ENCODE results near the gene ACE2.

The ACE2 gene

GRCh38 chrX:15574017-15574416, 26.7 kb downstream of the ACE2 start:
- no peak for DNase-seq (ENCODE audit: low read depth)

- no peak for DNase-seq (ENCODE audit: low read depth)
Observed at GRCh38 chrX:15570145-15570544, 30.6 kb downstream of the ACE2 start.

GRCh38 chrX:15567886-15568616, 32.7 kb downstream of the ACE2 start:
- no peak for DNase-seq (ENCODE audit: low read depth)

- no peak for DNase-seq (ENCODE audit: low read depth)
Observed at GRCh38 chrX:15567267-15567666, 33.5 kb downstream of the ACE2 start.

DNA sequence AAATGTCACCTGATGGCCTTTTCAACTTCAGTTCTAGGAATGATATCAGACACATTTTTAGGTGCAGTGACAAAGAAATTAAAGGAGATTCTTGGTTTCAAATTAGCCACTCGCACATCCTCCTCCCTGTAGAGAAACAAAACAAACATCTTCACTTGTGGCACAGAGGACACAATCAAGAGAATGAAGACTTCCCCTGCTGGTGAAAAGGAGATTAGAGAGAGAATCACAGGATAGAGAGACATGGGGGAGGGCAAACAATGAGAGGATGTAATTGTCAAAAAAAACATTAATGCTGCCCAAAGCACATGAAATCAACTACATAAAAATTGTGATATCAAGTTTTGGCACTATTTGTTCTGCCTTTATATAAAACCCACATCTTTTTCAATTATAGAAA, 34.5 kb downstream of the ACE2 start:
- DNase-seq (ENCODE audit: low read depth): no peak

- peak; percentile 1 for DNase-seq (ENCODE audit: low read depth)
Observed at GRCh38 chrX:15564981-15565579, 35.7 kb downstream of the ACE2 start.

DNA sequence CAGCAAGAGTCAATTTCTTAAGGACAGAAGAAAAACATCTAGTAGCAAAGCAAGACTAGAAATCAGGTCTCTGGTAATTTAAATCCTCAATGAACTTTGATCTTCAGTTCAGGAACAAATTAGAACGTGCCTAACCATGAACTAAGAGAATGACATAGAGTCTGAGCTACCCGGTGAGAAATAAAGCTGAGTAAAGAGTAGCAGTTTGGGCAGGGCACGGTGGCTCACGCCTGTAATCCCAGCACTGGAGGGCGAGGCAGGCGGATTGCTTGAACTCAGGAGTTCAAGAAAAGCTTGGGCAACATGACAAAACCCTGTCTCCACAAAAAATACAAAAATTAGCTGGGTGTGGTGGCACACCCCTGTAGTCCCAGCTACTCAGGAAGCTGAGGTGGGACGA, 37.7 kb downstream of the ACE2 start:
- no peak for DNase-seq (ENCODE audit: low read depth)

DNA sequence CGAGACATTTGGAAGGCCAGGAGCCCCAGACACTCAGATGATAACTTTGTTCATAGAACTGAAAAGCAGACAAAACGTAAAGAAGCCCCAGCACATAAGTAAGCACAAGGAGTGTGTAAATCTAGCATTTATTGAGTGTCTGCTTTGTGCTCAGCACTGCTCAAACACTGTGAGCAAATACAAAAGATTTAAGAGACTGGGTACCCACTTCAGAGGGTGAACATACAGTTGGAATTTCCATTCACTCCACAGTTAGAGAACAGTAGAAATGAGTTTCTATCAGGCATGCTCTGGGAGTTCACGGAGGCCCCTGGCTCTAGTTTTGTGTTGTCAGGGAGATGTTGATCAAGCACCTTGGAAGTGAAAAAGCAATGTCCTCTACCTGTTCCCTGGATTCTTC, 39.8 kb downstream of the ACE2 start:
- no peak for DNase-seq (ENCODE audit: low read depth)

DNA sequence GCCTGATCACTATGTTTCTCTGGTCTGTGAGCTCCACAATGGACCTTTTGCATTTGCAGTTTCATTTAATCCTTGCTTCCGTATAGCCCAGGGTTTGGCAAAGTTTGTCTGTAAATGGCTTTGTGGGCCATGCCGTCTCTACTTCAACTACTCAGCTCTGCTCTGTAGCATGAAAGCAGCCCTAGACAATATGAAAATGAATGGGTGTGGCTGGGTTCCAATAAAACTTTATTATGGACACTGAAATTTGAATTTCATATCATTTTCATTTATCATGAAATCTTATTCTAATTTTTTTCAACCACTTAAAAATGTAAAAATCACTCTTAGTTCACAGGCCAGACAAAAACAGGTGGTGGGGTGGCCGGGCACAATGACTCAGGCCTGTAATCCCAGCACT, 41.5 kb downstream of the ACE2 start:
- DNase-seq (ENCODE audit: low read depth): no peak

- DNase-seq (ENCODE audit: low read depth): no peak
Observed at GRCh38 chrX:15549189-15550012, 51.4 kb downstream of the ACE2 start.

DNA sequence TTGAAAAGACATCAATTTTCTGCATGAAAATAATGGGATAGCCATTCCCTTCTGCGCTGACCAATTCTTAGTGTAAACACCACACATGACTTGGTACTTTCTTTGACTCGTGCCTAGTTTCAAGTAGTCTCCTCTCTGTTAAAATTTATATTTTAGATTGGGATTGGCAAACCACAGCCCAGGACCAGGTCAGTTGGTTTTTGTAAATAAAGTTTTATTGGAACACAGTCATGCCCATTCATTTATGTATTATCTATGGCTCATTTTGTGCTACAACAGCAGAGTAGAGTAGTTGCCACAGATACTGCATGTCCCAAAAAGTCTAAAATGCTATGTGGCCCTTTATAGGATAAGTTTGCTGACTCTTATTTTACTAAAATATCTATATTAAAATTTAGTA, 53.4 kb downstream of the ACE2 start:
- DNase-seq (ENCODE audit: low read depth): no peak

- no peak for DNase-seq (ENCODE audit: low read depth)
Observed at GRCh38 chrX:15546745-15547144, 54.0 kb downstream of the ACE2 start.

DNA sequence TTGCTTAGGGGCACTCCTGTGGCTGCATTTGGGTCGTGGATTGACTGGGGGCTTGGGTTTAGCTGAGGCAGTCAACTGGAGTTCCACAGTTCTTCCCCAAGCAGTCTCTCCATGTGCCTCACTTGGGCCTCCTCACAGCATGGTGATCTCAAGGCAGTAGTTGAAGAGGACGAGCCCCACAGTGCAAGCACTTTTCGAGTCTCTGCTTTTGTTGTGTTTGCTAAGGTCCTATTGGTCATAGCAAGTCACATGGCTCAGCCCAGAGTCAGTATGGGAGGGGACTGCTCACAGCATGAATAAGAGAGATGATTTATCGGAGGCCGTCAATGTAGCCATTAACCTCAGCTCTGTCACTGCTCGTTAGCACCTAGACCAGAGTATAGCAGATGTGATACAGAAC, 70.4 kb downstream of the ACE2 start:
- no peak for DNase-seq (ENCODE audit: low read depth)

- no peak for DNase-seq (ENCODE audit: low read depth)
Observed at GRCh38 chrX:15529165-15529564, 71.6 kb downstream of the ACE2 start.

DNA sequence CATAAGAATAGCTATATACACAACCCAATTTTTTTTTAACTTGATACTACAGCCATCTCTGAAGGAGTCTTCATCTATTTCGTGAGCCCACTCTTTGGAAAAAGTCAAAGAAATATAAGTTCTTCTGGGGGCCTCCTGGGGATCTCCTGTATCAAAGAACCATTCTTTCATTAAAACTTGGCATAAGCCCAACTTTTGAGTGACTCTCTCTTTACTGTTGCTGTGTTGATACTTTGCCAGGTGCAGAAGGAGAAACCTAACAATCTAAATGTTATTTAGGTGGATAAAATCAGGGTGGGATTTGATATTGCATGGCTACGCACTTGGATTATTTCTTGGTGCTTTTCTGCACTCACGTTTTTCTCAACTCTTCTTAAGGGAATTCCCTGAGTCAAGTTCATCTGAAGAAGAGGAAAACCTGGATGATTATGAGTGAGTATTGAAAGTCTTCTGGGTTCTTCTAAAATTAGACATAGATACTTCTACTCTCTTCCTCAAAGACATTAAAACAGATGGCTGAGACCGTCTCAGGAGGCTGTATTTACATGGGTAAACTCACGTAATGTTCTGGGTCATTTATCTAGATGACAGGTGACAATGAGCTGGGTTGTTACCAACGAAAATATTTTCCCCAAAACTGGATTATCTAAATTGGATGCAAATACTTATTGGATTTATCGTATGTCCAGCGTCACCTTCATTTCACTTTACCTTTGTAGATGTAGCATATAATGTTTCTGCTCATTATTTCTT, 74.9 kb downstream of the ACE2 start:
- DNase-seq (ENCODE audit: low read depth): no peak

DNA sequence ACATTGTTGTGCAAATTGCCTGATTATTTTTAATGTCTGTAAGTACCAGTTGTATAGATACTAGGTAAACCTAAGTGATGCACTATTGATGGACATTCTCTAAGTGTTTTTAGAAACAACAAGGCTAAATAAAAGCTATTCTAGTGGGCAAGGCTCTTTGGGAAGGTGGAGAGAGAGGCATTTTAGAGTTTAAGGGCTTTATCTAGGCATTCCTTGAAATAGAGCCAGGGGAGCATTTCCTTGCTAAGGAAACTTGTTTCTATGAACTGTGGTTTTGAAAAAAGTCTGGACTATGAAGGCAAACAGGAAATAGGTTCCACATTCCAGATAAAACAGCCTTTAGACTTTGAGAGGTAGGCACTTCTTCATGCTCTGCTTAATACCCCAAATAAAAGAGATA, 76.3 kb downstream of the ACE2 start:
- DNase-seq (ENCODE audit: low read depth): no peak

DNA sequence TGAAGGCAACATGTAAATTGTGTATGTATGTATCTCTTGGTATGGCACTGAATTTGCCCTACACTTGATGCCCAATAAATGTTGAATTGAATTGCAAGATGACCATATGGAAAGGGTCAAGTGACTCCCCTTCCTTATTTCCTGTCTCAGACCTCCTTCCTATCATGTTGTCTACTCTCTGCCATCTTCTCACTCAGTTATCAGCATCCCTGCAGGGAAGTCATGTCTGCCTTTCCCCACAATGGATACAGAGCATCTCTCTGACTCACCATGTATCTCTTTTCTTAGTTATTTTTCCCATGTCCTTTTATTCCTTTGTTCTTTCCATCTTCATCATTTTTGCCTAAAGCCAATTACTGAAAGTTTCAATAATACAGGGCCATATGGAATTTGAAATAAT, 77.7 kb downstream of the ACE2 start:
- no peak for DNase-seq (ENCODE audit: low read depth)

GRCh38 chrX:15522464-15522863, 78.3 kb downstream of the ACE2 start:
- DNase-seq (ENCODE audit: low read depth): no peak

GRCh38 chrX:15515931-15516330, 84.8 kb downstream of the ACE2 start:
- DNase-seq (ENCODE audit: low read depth): no peak

DNA sequence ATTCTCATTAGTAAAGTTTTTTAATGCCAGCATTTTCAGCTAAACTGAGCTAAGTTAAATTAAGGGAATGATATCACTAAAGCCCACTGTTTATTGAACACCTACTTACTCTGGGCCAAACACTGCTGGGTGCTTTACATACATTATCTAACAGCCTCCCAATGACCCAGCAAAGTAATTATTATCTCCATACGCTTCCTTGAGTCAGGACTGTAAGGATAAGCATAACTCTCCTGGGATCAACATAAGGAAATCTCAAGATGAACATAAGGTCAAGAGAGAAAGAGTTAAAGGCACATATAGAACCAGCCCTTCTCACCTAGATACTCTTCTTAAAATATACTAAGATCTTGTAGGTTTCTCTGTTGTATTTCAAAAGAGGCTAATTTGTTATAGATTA, 86.5 kb downstream of the ACE2 start:
- no peak for DNase-seq (ENCODE audit: low read depth)

DNA sequence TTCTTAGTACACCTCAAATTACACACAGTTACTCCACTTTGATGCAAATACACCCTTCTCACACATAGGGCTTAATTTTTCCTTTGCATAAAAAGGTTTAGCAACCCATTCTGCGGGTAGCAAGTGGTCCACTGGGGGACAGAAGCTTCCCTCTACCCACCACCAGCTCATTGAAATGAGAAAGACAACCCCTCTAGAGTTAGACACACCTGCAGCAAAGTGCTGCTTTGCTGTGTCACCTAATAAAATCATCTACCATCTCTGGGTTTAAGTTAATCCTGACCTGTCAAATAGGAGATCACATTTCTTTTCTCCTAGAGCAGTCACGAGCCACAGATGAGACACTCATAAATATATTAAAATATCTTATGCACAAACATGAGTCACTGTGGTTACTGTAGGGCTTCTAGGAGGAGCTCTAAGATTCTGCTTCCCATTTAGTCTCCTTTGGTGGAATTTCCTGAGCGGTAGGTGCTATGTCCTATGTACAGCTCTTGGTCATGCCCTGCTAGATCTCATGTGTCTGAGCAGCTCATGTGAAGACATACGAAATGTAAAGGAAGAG, 88.3 kb downstream of the ACE2 start:
- DNase-seq (ENCODE audit: low read depth): no peak

DNA sequence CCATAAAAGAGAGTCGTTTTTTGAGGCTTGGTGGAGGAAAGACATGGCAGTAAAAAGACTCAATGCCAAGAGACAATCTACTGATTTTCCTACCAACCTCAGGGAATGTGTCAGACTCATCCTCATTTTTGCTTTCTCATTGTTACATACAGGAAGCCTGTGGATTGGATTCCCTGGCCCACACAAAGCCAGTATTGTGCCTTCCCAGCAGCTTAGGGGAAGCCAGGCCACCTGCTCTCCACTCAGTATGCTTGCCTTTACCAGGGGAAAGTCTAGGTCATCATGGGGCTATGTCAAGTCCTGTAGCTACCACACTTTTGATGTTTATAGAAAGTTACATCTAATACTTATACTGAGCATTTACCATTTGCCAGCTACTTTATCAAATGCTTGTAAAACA, 89.2 kb downstream of the ACE2 start:
- DNase-seq (ENCODE audit: low read depth): no peak
